SK-N-SH (cell line): ENCODE data around the gene CASP5. TPM values are rescaled to one million over a fixed set of nuclear protein-coding genes. Genes with fewer than 3 reads are reported as not detected.

Experiments used
- CTCF ChIA-PET: fragments of 300-600, 350-600 bp; formaldehyde crosslinking; extraction: SDS; loops from one replicate; lab custom pipeline; 2021; lab: Yijun Ruan, JAX
- POLR2A ChIA-PET: fragments of 350-600 bp; sonication (Branson Sonifier 250); formaldehyde crosslinking; extraction: SDS; loops from one replicate; lab custom pipeline; 2020; ENCODE audit warnings: antibody characterized with exemption, inconsistent platforms; lab: Yijun Ruan, JAX
- DNase-seq: peaks from one replicate; pipeline ENCODE4 v3.0.0; 2012
- H2AFZ ChIP-seq: fragments of 200-600 bp; sonication (generic); 2 replicates; pipeline ENCODE4 v1.8.1; 2016; ENCODE audit warnings: antibody characterized with exemption, mild to moderate bottlenecking, low read depth
- H3F3A ChIP-seq: fragments of 200-600 bp; sonication (generic); replicated peaks from 2 replicates; pipeline ENCODE3; 2016; ENCODE audit warnings: antibody characterized with exemption, mild to moderate bottlenecking; ENCODE audit not compliant: insufficient read depth
- H3K27ac ChIP-seq, 2 experiments: fragments of 200-500 bp in 1 of 2; fragments of 200-600 bp in 1 of 2; sonication (Bioruptor generic) in 1 of 2; sonication (generic), shearing (Covaris generic) in 1 of 2; 2 replicates each; pipeline versions ENCODE4 v1.5.1 to v1.6.1; 2014 to 2016; ENCODE audit warnings: low read depth in 2 of 2, inconsistent platforms in 1 of 2, low read length in 1 of 2, mild to moderate bottlenecking in 1 of 2, mixed read lengths in 1 of 2
- H3K27me3 ChIP-seq: fragments of 200-600 bp; sonication (generic), shearing (Covaris generic); 2 replicates; pipeline ENCODE4 v1.6.1; 2016; ENCODE audit warnings: mixed run types; ENCODE audit not compliant: insufficient read depth
- H3K36me3 ChIP-seq, 2 experiments: fragments of 200-500 bp in 1 of 2; fragments of 200-600 bp in 1 of 2; sonication (Bioruptor generic) in 1 of 2; sonication (generic) in 1 of 2; replicated peaks in 1 of 2; 2 replicates each; pipeline versions ENCODE3 to v1.5.1; 2014 to 2016; ENCODE audit warnings: low read length in 1 of 2, mild to moderate bottlenecking in 1 of 2; ENCODE audit not compliant: insufficient read depth in 2 of 2, control insufficient read depth in 1 of 2
- H3K4me1 ChIP-seq, 2 experiments: fragments of 200-500 bp in 1 of 2; fragments of 200-600 bp in 1 of 2; sonication (Bioruptor generic) in 1 of 2; sonication (generic), shearing (Covaris generic) in 1 of 2; 2 replicates each; pipeline versions ENCODE4 v1.5.1 to v1.6.1; 2014 to 2016; ENCODE audit warnings: low read depth in 1 of 2, low read length in 1 of 2, mixed run types in 1 of 2; ENCODE audit not compliant: insufficient read depth in 2 of 2, control insufficient read depth in 1 of 2
- H3K4me2 ChIP-seq: fragments of 200-600 bp; sonication (generic), shearing (Covaris generic); 2 replicates; pipeline ENCODE4 v1.6.1; 2017; ENCODE audit warnings: mixed run types
- H3K4me3 ChIP-seq, 2 experiments: fragments of 200-500 bp in 1 of 2; fragments of 200-600 bp in 1 of 2; sonication (Bioruptor generic) in 1 of 2; sonication (generic), shearing (Covaris generic) in 1 of 2; 2 replicates each; pipeline versions ENCODE4 v1.5.1 to v1.8.1; 2014 to 2016; ENCODE audit warnings: low read depth in 2 of 2, inconsistent platforms in 1 of 2, low read length in 1 of 2, mild to moderate bottlenecking in 1 of 2, mixed read lengths in 1 of 2, moderate library complexity in 1 of 2
- H3K79me2 ChIP-seq: fragments of 200-600 bp; sonication (generic); 2 replicates; pipeline ENCODE4 v1.8.1; 2017; ENCODE audit warnings: mild to moderate bottlenecking; ENCODE audit not compliant: insufficient read depth
- H3K9ac ChIP-seq: fragments of 200-600 bp; sonication (generic); 2 replicates; pipeline ENCODE4 v1.6.1; 2017; ENCODE audit warnings: mixed run types
- H3K9me2 ChIP-seq: fragments of 200-600 bp; sonication (generic); 2 replicates; pipeline ENCODE4 v1.6.1; 2017; ENCODE audit warnings: mixed run types
- H3K9me3 ChIP-seq: fragments of 200-600 bp; sonication (generic); 2 replicates; pipeline ENCODE4 v1.6.1; 2017; ENCODE audit warnings: mixed run types, mild to moderate bottlenecking, moderate library complexity
- H4K20me1 ChIP-seq: fragments of 200-600 bp; sonication (generic); 2 replicates; pipeline ENCODE4 v1.6.1; 2017; ENCODE audit warnings: mild to moderate bottlenecking, mixed run types; ENCODE audit not compliant: insufficient read depth
- CHD2 ChIP-seq: fragments of 150-350 bp; IDR thresholded peaks from 2 replicates; pipeline ENCODE4 v1.6.1; 2018; ENCODE audit warnings: low read length; ENCODE audit not compliant: partially characterized antibody
- GABPA ChIP-seq: IDR thresholded peaks from 2 replicates; pipeline ENCODE4 v1.4.0; 2012; ENCODE audit warnings: low read depth, mild to moderate bottlenecking
- NRF1 ChIP-seq: IDR thresholded peaks from 2 replicates; pipeline ENCODE4 v1.6.1; 2012; ENCODE audit warnings: low read depth, mild to moderate bottlenecking, low read length
- RCOR1 ChIP-seq: fragments of 150-350 bp; IDR thresholded peaks from 2 replicates; pipeline ENCODE4 v1.6.1; 2017; ENCODE audit warnings: antibody characterized with exemption, low read length
- SMC3 ChIP-seq: IDR thresholded peaks from 2 replicates; pipeline ENCODE4 v1.6.1; 2012; ENCODE audit warnings: low read depth, low read length, improper control_type of control experiment
- TAF1 ChIP-seq: IDR thresholded peaks from 2 replicates; pipeline ENCODE4 v1.6.1; 2012; ENCODE audit warnings: low read depth, mild to moderate bottlenecking, low read length, moderate library complexity, borderline replicate concordance
- TEAD4 ChIP-seq: IDR thresholded peaks from 2 replicates; pipeline ENCODE4 v1.4.0; 2012; ENCODE audit warnings: mild to moderate bottlenecking, borderline replicate concordance; ENCODE audit not compliant: insufficient read depth
- YY1 ChIP-seq: IDR thresholded peaks from 2 replicates; pipeline ENCODE4 v1.4.0; 2012; ENCODE audit warnings: low read depth, mild to moderate bottlenecking
- WGBS: methylation state at CpG from one replicate; pipeline ENCODE4 v1.1.6; 2017; ENCODE audit warnings: low lambda C conversion rate; 5-methylcytosine and 5-hydroxymethylcytosine counted together
- polyA plus RNA-seq, 3 experiments: library from polyadenylated mRNA; depleted of rRNA; stranded (reverse); fragments of >200 nt; gene quantifications; 2 replicates each; pipeline ENCODE4 v1.2.3, GENCODE V29; 2012
- TF ChIP-seq, protein P1 (sequence below): fragments of 200-600 bp; sonication (generic); IDR thresholded peaks from 2 replicates; pipeline ENCODE4 v1.6.1; 2017; ENCODE audit warnings: antibody characterized with exemption, mild to moderate bottlenecking, moderate library complexity
- TF ChIP-seq, protein P2 (sequence below): fragments of 150-350 bp; IDR thresholded peaks from 2 replicates; pipeline ENCODE4 v1.6.1; 2016; ENCODE audit warnings: mild to moderate bottlenecking, low read depth, low read length
- TF ChIP-seq, protein P3 (sequence below): IDR thresholded peaks from 2 replicates; pipeline ENCODE4; 2012
- TF ChIP-seq, protein P4 (sequence below): IDR thresholded peaks from 2 replicates; pipeline ENCODE4 v1.4.0; 2012; ENCODE audit warnings: low read depth, borderline replicate concordance
- TF ChIP-seq, protein P5 (sequence below): IDR thresholded peaks from 2 replicates; pipeline ENCODE4 v1.4.0; 2012; ENCODE audit warnings: low read depth

CASP5 gene
- polyA plus RNA-seq, 1 of the 3 experiments (the other 2 are of a cell fraction), result not detected

DNA sequence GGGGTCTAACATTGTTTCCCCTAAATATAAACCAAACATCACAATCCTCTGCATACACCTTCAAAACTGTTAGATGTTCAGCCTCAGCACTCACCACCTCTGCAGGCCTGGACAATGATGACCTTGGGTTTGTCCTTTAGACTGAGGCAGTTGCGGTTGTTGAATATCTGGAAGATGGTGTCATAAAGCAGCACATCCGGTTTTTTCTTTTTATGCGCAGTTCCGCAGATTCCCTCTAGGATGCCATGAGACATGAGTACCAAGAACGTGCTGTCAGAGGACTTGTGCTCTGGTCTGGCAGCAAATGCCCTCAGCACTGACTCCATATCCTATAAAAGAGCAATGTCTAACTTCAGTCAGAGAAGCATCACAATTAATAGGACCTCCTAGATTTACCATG is 22.8 kb downstream of the CASP5 start:
- Histone ChIP-seq H4K20me1 (no peaks in the 10 kb centered on the region), H3K4me1 (peaks cover 0 to 2% of the 10 kb centered on the region in 2 experiments; a peak in 1 of 4 replicates), H3F3A (no peaks in the 10 kb centered on the region), H3K36me3 (no peaks in the 10 kb centered on the region), H3K79me2 (no peaks in the 10 kb centered on the region), H3K4me2 (no peak overlapping the region), H2AFZ (no peak overlapping the region), H3K9ac (no peak overlapping the region), H3K9me3 (no peaks in the 10 kb centered on the region), H3K9me2 (no peaks in the 10 kb centered on the region), H3K27me3 (no peaks in the 10 kb centered on the region), H3K27ac (no peak overlapping the region), H3K4me3 (no peak overlapping the region; a peak in 1 of 4 replicates)
- ChIA-PET POLR2A (no interaction called here), CTCF (no interaction called here)
- no peak for TF ChIP-seq RCOR1
- TF ChIP-seq, protein P1, sequence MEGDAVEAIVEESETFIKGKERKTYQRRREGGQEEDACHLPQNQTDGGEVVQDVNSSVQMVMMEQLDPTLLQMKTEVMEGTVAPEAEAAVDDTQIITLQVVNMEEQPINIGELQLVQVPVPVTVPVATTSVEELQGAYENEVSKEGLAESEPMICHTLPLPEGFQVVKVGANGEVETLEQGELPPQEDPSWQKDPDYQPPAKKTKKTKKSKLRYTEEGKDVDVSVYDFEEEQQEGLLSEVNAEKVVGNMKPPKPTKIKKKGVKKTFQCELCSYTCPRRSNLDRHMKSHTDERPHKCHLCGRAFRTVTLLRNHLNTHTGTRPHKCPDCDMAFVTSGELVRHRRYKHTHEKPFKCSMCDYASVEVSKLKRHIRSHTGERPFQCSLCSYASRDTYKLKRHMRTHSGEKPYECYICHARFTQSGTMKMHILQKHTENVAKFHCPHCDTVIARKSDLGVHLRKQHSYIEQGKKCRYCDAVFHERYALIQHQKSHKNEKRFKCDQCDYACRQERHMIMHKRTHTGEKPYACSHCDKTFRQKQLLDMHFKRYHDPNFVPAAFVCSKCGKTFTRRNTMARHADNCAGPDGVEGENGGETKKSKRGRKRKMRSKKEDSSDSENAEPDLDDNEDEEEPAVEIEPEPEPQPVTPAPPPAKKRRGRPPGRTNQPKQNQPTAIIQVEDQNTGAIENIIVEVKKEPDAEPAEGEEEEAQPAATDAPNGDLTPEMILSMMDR, result peak; percentile 12; the same call in 1 of the 2 replicates
- WGBS, result 86% methylated on average over 5 of the region's 5 CpGs
- DNase-seq, result no peak

DNA sequence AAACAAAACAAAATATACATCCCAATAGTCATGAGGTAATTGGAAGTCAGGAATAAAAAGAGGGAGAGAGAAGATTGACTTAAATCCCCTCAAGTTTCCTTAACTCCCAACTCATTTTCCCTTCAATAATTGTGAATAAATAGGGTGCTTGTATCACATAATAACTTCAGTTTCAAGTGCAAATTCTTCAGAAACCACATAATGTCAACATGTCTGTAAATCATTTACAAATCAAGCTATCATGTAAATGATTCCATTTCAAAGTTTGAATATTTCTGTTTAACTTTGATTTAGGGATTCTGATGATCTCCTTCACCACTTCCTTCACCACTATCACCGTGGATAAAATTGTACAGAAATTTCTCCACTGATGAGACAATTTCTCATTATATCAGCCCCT is 23.2 kb downstream of the CASP5 start:
- Histone ChIP-seq H3K9me2 (no peaks in the 10 kb centered on the region), H3F3A (no peaks in the 10 kb centered on the region), H3K9me3 (no peaks in the 10 kb centered on the region), H3K27ac (no peak overlapping the region), H2AFZ (no peak overlapping the region), H3K4me3 (no peak overlapping the region), H3K79me2 (no peaks in the 10 kb centered on the region), H4K20me1 (no peaks in the 10 kb centered on the region), H3K27me3 (no peaks in the 10 kb centered on the region), H3K9ac (no peak overlapping the region), H3K4me2 (no peak overlapping the region), H3K4me1 (peaks cover 0 to 1% of the 10 kb centered on the region in 2 experiments; a peak in 1 of 4 replicates), H3K36me3 (no peaks in the 10 kb centered on the region)
- POLR2A ChIA-PET, result no interaction called here
- CTCF ChIA-PET, result no interaction called here
- TF ChIP-seq TEAD4 (no peak), NRF1 (no peak), TAF1 (no peak), CHD2 (no peak), YY1 (no peak), SMC3 (no peak), GABPA (no peak)
- TF ChIP-seq, protein P2, sequence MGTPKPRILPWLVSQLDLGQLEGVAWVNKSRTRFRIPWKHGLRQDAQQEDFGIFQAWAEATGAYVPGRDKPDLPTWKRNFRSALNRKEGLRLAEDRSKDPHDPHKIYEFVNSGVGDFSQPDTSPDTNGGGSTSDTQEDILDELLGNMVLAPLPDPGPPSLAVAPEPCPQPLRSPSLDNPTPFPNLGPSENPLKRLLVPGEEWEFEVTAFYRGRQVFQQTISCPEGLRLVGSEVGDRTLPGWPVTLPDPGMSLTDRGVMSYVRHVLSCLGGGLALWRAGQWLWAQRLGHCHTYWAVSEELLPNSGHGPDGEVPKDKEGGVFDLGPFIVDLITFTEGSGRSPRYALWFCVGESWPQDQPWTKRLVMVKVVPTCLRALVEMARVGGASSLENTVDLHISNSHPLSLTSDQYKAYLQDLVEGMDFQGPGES, result no peak
- TF ChIP-seq, protein P1, result no peak
- TF ChIP-seq, protein P3, sequence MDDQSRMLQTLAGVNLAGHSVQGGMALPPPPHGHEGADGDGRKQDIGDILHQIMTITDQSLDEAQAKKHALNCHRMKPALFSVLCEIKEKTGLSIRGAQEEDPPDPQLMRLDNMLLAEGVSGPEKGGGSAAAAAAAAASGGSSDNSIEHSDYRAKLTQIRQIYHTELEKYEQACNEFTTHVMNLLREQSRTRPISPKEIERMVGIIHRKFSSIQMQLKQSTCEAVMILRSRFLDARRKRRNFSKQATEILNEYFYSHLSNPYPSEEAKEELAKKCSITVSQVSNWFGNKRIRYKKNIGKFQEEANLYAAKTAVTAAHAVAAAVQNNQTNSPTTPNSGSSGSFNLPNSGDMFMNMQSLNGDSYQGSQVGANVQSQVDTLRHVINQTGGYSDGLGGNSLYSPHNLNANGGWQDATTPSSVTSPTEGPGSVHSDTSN, result no peak
- TF ChIP-seq, protein P4, sequence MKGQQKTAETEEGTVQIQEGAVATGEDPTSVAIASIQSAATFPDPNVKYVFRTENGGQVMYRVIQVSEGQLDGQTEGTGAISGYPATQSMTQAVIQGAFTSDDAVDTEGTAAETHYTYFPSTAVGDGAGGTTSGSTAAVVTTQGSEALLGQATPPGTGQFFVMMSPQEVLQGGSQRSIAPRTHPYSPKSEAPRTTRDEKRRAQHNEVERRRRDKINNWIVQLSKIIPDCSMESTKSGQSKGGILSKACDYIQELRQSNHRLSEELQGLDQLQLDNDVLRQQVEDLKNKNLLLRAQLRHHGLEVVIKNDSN, result no peak
- TF ChIP-seq, protein P5, sequence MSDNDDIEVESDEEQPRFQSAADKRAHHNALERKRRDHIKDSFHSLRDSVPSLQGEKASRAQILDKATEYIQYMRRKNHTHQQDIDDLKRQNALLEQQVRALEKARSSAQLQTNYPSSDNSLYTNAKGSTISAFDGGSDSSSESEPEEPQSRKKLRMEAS, result no peak
- 44% methylated on average over 1 of the region's 1 CpG for WGBS
- no peak for DNase-seq
